LHCN-M2 (cell line): ENCODE measurements around the gene SYT17. TPM values are rescaled to one million over a fixed set of nuclear protein-coding genes. Genes with fewer than 3 reads are reported as not detected.
A peak's percentile ranks its signal among the peaks of the same experiment; 100 is the strongest.

Source experiments
- DNase-seq: peaks from one replicate; pipeline ENCODE4 v3.0.0-alpha.2; 2012; ENCODE audit warnings: low read depth
- total RNA-seq: library from RNA; depleted of rRNA; stranded (reverse); fragments of >200 nt; gene quantifications from 2 replicates; pipeline ENCODE4 v1.2.3, GENCODE V29; 2014

Gene SYT17
- total RNA-seq, 1 experiment from 2014 or later = not detected

DNA sequence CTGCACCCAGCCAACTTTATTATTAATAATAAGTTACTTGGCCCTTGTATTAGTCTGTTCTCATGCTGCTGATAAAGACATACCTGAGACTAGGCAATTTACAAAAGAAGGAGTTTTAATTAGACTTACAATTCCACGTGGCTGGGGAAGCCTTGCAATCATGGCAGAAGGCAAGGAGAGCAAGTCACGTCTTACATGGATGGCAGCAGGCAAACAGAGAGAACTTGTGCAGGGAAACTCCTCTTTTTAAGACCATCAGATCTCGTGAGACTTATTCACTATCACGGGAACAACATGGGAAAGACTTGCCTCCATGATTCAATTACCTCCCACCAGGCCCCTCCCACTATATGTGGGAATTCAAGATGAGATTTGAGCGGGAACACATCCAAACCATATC lies 47.7 kb downstream of the SYT17 start:
- no peak for DNase-seq

DNA sequence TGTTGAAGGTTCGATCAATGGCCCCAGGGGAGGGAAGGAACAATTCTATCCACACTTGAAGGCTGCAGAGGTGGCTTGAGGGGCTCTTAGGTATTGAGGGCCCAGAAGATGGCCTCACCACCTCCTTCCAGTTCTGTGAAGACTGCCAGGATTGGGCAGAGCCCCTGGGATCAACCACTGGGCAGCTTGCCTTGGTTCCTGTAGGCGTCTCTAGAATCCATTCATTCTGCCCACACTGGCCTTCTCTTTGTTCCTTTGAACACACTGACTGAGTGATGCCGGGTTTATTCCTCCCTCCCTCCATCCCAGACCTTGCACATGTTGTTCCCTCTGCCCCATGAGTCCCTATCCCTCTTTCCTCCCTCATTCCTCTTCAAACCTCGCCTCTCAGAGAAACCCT lies 50.5 kb downstream of the SYT17 start:
- DNase-seq = no peak

DNA sequence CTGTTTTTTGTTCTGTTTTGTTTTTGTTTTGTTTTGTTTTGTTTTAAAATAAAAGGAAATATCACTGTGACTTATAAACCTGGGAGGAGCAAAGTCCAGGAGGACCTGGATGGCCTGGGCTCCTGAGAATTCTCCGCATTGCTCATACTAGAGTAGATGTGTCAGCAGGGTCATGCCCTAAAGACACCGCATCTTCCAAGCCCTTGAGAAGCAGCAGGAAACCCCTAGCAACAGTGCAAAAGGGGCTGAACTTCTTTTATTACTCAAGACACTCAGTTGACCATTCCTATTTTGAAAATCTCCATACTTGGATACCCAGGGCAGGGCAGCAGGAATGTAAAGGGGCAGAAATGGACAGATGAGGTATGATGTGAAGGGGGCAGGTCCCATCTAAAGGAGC lies 51.8 kb downstream of the SYT17 start:
- DNase-seq = peak; percentile 15

DNA sequence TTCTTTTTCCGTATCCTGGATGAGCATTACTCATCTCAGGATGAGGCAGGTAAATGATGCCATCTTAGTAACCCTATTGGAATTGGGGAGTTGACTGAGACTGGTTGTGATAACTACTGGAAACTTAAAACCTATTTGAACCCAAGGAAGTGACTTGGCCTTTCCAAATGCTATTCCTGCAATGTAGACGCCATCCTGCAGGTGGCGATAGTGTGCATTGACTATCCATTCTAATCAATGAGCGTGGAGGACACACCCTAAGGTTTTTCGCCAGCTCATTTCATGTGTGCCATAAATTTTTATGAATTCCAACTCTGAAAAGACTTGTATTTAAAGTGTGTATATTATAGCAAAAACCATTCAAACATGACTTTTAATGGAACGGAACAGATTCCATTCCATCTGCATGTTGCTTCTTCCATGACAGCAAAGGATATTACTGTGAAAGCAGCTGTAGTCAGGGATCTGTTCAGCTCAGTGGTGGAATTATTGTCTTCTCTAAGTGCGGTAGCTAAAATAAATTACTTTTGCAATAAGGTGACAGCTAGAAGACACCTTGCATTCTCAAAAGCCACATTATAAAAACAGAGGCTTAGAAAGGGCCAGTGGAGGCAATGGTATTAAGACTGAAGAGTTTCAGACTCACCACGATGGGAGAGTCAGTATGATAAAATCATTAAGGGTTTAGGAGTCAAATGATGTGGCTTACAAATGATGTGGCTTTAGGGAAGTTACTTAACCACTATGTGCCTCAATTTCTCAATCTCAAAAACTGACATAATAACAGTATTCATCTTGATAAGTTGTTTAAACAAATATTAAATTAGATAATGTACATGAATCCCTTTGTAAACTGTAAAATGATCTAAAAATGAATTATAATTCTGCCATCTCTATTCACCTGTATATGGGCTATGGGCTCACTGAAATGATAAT lies 55.5 kb downstream of the SYT17 start:
- DNase-seq = peak; percentile 7

DNA sequence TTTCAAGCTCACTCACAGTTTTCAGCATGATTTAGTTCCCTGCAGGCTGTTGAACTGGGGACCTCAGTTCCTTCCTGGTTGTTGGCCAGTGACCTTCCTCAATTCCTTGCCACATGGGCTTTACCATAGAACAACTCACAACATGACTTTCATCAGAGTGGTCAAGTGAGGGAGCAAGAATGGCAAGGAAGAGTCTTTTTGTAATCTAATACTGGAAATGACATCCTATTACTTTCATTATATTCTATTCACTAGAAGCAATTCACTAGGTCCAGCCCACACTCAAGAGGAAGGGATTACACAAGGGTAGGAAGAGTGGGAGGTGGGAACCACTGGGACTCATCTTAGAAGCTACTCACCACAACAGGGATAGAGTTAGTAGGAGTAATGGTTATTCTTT lies 57.6 kb downstream of the SYT17 start:
- DNase-seq = no peak

DNA sequence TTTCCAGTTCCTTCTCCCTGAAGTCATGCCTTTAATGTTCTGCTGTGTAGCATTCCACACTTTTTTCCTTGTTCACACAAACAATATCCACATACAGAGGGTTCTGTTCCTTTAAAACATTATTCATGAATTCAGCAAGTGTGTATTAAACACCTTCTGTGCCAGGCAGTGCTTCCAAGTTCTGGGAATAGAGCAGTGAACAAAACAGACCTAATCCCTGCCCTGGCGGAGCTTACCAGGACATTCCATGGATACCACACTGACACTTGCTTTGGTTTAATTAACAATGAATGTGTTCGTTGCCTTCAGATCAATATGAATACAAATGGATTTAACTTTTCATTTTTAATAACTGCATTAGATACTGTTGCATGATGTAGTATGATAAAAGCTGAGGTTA lies 59.6 kb downstream of the SYT17 start:
- DNase-seq = no peak

DNA sequence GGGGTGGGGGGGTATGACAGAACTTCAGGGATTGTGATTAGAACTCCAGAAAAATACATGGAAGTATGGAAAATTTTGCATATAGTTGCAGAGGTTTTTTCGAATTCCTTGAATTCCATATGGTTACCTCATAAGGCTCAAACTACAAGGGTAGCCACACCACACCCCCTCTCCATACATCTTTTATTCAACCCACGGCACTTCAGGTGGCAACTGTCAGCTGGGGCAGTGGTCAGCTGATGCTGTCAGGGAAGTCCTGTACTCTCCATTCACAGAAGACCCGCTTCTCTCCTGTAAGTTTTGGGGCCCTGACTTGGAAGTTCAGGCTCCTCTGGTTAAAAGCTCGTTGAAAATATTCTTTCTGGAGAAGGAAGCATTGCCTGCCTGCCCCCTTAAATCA lies 60.0 kb downstream of the SYT17 start:
- DNase-seq = no peak

DNA sequence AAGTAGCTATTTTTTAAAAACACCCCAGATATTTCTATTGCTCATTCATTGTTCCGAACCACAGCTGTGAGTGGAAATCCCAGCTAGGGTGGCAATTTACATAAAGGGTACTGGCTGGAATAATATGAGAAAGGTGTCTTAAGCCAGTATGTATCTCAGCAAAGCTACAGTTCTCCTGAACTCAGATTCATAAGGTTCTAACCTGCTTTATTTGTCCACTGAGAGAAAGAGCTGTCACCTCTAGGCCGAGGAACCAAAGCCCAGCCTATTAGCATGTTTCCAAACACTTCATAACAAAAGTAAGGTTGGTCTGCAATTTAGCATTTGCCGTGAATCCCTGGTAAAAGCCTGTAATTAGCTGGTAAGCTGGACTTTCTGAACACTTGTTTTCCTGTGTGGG lies 60.5 kb downstream of the SYT17 start:
- no peak for DNase-seq

DNA sequence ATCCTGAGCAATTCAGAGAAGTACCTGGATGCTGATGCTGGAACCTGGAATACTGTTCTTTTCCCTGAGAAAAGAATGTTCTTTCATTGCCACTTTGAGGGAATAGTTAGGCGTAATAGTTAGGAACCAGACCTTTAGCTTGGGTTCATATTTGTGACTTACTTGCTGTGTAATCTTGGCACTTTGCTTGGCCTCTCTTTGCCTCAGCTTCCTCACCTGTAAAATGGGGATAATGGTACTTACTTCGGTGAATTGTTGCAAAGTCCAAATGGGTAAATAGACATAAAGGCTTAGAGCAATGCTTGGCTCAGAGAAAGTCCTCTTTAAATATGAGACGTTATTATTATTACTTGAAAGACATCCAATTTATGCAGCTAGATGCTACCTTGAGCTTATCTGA lies 62.5 kb downstream of the SYT17 start:
- DNase-seq = no peak

DNA sequence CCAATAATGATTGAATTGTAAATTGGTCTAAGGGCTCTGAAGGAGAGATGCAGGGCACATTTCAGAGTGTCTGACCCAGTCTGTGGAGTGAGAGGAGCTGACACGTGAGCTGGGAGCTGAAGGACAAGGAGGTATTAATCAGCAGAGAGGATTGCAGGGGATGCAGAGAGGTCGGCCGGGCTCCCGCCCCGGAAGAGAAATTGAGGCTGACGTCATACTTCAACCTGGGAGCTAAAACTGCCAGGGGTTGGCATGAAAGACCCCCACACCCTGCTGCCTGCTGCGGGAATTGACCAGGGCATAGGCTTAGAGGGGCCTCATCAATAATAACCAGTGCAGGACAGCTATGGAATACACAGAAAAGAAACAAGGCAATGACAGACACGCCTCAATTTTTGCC lies 63.8 kb downstream of the SYT17 start:
- DNase-seq = no peak

DNA sequence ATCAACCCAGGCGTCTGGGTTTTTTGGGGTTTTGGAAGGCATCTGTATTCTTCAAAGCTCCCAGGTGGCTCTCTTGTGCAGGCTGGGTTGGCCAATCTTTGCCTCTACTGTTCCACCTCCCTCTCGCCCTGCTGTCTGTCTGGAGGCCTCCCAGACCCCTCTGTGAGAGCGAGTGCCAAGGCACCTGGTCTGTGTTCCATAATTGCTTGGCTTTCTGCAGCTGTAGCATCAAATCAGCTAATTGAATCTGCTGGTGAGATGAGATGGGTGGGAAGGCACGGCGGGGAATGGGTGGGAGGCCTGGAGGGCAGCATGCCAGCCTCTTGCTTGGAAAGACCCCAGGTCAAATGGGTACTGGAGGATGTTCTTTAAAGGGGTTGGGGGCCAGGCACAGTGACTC lies 64.9 kb downstream of the SYT17 start:
- no peak for DNase-seq

DNA sequence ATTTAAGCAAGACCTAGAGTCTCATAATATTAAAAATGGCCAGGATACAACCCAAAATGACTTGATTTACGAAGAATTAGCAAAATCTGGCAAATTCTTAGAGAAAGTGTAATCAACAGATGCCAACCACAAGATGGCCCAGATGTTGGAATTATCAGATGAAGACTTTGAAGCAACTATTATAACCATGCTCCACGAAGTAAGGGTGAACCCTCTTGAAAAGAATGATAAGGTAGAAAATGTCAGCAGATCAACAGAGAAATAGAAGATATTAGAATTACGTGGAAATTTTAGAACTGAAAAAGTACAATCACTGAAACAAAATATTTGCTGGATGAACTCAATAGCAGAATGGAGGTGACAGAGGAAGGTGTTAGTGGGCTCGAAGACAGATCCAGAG lies 67.4 kb downstream of the SYT17 start:
- no peak for DNase-seq

DNA sequence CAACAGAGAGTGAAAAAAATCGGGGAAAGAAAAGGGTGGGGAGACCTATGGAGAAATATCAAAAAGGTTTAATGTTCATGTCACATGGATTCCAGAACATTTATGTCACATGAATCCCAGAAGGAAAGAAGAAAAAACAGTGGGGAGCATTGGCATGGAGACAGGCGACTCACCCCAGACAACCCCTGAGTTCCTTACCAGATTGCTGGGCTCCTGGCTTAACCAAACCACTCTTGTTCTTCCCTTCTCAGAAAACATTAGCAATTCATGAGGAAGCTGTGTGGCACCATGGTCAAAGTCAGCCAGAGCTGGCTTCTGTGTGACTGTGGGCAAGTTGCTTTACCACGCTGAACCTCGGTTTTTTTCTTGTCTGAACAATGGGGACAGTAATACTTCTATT lies 67.8 kb downstream of the SYT17 start:
- DNase-seq = no peak

DNA sequence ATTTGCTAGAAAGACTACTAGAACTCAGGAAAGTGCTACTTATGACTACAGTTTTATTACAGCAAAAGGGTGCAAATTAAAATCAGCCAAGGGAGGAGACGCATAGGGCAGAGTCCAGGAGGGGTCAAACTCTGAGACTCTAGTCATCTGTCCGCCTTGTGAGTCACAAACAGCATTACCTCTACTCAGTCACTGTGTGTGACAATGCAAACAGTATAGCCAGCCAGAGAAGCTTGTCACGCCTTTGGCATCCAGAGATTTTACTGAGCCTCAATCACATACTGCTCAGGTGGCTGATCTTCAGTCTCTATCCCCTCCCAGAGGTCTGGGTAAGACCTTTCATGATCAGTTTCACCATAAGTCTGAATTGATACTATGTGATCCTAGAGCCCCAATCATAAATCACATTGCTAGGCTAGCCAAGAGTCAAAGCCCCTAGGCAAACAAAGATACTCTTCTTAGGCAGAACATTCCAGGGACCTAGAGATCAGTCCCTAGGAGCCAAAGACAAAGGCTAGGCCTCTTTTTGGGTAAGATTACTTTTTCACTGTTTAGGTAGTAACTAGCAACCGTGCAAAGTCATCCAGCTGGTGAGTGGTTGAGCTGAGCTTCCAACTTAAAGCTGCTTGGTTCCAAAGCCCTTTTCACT lies 68.6 kb downstream of the SYT17 start:
- no peak for DNase-seq

DNA sequence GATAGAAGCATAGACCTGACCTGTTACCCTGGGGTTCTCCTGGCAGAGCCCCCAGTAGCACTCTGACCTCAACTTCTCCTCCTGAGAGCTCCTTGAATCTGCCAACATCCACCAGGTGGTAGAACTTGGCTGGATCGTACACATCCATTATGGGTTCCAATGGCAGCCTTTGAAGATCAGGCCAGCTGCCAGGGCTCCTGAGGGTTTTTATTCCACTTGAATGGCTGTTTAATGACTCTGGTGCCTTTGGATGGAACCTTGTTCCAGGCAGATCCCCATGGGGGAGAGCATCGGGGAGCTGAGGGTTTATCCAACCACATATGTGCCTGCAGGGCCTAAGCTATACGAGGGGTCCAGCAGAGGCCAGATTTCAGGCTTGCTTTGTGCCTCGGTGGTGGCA lies 70.4 kb downstream of the SYT17 start:
- DNase-seq = no peak

DNA sequence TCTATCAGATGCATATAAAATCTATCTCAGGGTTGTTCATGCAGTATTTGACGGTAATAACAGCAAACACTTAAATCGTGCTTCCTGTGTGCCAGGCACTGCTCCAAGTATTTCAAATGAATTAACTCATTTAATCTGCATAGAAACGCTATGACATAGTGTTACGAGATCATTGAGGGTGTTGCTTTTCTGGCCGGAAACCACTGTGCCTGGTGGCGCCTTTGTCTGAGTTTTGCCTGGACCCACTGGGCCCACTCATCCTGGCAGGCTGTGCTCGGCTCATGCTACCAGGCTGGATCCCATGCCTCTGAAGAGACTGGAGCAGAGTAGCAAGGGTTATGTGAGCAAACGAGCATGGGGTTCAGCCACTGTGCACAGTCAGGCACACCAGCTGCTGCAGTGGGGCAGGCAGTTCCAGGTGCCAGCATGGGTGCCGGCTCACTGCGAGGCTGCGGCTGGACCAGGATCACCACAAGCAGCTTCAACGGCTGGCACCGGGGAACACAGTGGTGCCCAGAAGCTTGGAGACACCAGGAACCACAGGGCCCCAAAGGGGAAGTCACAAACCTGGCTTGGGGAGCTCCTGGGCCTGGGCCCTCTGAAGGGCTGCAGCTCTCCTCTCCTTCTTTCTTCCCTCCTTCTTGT lies 71.6 kb downstream of the SYT17 start:
- DNase-seq = no peak

DNA sequence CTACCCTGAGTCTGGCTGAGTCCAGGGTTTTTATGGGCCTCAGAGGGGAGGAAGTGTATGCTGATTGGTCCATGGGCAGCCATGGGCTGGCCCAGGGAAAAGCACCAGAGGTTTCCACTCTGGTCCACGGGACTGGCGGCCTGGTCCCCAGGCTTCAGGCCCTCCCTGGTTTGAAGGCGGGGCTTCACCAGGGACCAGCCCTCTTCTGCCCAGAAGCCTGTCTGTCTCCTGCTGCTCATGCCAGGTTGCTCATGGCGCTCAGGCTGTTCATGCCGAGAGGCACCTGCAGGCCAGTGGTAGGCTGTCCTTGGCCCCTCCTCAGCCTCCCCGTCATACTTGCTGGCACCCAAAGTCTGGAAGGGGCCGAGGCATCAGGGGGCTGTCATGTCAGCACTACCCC lies 72.5 kb downstream of the SYT17 start:
- DNase-seq = no peak

DNA sequence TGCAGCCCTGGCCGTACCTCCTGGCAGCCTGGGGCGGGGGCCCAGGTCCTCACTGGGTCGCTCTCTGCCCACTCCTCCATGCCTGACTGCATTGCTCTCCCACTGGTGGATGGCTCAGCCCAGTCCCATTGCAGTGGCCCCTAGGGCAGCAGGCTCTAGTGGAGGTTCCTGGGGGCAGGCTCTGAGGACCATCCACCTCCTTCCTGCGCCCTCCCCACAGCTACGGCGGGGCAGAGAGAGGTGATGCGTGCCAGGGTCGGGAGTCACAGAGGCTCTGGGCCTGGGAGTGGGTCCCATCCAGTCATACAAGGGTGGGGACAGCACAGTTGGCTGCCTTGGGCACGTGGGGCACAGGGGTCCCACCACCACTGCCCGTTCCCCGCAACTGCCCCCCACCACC lies 73.5 kb downstream of the SYT17 start:
- DNase-seq = no peak

DNA sequence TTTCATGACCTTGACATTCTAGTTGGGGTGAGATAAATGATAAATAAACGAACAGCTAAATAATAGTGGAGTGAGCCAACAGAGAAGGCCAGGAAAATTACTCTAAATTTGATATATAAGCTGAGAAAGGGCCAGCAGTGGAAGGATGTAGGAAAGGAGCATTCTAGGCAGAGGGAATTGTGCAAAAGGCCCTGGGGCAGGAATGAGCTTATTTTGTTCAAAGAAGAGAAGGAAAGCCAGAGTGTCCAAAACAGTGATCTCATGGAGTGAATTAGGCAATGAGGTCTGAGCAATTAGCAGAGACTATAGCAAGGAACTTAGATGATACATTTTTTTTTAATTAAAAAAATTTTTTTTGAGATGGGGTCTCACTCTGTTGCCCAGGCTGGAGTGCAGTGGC lies 74.1 kb downstream of the SYT17 start:
- DNase-seq = no peak

DNA sequence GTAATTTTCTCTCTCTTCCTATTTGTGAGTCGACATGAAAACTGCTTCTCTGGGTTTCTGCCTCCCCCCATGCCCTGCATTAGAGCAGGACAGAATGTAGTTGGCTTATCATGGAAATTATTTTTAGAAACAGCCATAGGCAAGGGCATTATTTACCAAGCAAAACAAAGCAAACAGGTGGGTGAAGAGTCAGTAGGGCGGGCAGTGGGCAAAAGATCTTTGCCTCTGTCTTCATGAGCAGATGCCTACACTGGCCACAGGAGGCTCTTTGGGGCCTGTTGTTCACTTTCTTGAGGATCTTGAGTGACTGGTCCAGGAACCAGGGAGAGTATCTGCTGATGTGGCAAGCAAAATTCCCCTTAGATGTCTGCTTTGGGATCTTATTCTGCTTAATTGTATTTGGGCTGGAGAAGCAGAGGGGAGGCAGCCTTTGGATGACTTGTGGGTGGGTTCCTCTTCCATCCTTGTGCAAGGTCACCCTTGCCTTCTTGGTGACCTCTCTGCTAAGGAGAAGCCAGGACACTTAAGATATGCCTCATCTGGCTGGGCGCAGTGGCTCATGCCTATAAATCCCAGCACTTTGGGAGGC lies 75.0 kb downstream of the SYT17 start:
- DNase-seq = no peak

DNA sequence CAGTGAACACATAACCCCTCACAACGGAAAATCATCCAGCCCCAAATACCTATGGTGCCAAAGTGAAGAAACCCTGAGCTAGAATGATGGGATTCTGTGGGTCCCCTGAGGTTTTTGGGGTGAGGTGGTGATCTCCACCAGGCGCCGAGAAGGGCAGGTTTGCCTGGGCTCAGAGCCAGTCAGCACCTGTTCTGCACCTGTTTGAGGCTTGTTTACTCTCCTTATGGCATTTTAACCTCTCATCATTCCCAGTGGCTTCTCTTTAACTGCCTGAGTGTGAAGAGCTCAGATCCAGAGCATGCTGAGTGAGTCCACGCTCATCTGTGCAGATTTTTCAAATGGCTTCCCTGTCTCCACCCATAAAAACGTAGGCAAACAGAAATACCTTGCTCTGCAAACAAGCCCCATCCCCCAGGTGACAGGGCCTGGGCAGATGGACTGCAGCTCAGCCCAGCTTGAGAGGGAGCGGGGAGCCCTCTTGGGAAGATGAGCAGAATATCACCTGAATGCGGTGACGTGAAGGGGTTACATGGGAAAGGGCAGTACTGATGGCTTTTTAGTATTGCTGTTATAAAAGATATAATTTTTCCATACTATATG lies 77.4 kb downstream of the SYT17 start:
- no peak for DNase-seq

DNA sequence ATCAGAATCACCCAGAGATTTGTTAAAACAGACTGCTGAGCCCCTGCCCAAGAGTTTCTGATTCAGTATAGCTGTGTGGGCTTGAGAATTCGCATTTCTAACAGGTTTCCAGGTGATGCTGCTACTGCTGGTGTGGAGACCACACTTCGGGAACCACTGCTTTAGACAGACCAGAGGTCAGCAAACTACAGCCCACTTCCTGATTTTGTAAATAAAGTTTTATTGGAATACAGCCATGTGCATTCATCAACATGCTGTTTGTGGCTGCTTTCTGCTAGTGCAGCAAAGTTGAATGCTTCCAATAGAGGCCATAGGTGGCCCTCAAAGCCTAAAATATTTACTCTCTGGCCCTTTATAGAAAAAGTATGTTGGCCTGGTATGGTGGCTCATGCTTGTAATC lies 84.9 kb downstream of the SYT17 start:
- DNase-seq = no peak
